HepG2 (cell line): ENCODE data around the gene TPX2. TPM values are rescaled to one million over a fixed set of nuclear protein-coding genes. Genes with fewer than 3 reads are reported as not detected.

Experiments used
- ARNT2 ChIP-seq: sonication (generic); formaldehyde crosslinking; IDR thresholded peaks from 2 replicates; pipeline ENCODE4 v1.8.0; 2022; ENCODE audit warnings: mild to moderate bottlenecking, low read depth, missing genetic modification reagents, moderate library complexity
- CEBPG ChIP-seq: IDR thresholded peaks from 2 replicates; pipeline ENCODE4 v1.6.1; 2016
- DMAP1 ChIP-seq: IDR thresholded peaks from 2 replicates; pipeline ENCODE4 v1.6.1; 2016
- EHMT2 ChIP-seq: fragments of 200-600 bp; sonication (generic); IDR thresholded peaks from 2 replicates; pipeline ENCODE4 v1.7.0; 2017; ENCODE audit warnings: antibody characterized with exemption, low read depth, low read length, borderline replicate concordance
- FOXJ3 ChIP-seq: sonication (generic); formaldehyde crosslinking; IDR thresholded peaks from 2 replicates; pipeline ENCODE4 v1.4.0; 2020; ENCODE audit warnings: missing genetic modification reagents, mild to moderate bottlenecking, borderline replicate concordance
- GABPA ChIP-seq, 2 experiments: IDR thresholded peaks; 2 replicates each; pipeline ENCODE4 v1.6.1; 2011 to 2016; ENCODE audit warnings: low read depth in 2 of 2, low read length in 1 of 2, missing biosample characterization in 1 of 2, missing genetic modification characterization in 1 of 2
- GATAD2A ChIP-seq: IDR thresholded peaks from 2 replicates; pipeline ENCODE4 v1.6.1; 2016
- MXD4 ChIP-seq: IDR thresholded peaks from 2 replicates; pipeline ENCODE4 v1.6.1; 2016; ENCODE audit warnings: mild to moderate bottlenecking, missing biosample characterization, missing genetic modification reagents
- NBN ChIP-seq: fragments of 450-650 bp; conservative IDR thresholded peaks from 2 replicates; pipeline ENCODE4 v1.6.1; 2017
- PAX8 ChIP-seq: sonication (generic); formaldehyde crosslinking; IDR thresholded peaks from 2 replicates; pipeline ENCODE4 v1.8.0; 2022; ENCODE audit warnings: mild to moderate bottlenecking, missing genetic modification reagents, borderline replicate concordance
- RAD51 ChIP-seq: fragments of 450-650 bp; IDR thresholded peaks from 2 replicates; pipeline ENCODE4 v1.6.1; 2016; ENCODE audit warnings: borderline replicate concordance
- ZFP36L1 ChIP-seq: sonication (generic); formaldehyde crosslinking; IDR thresholded peaks from 2 replicates; pipeline ENCODE4 v1.8.0; 2022; ENCODE audit warnings: mild to moderate bottlenecking, missing genetic modification reagents, moderate library complexity
- ZNF124 ChIP-seq: sonication (generic); formaldehyde crosslinking; IDR thresholded peaks from 2 replicates; pipeline ENCODE4 v1.4.0; 2020; ENCODE audit warnings: missing genetic modification reagents
- ZNF333 ChIP-seq: sonication (generic); formaldehyde crosslinking; IDR thresholded peaks from 2 replicates; pipeline ENCODE4 v1.4.0; 2020; ENCODE audit warnings: mild to moderate bottlenecking, missing genetic modification reagents, borderline replicate concordance
- ZNF354B ChIP-seq: sonication (generic); formaldehyde crosslinking; IDR thresholded peaks from 2 replicates; pipeline ENCODE4 v1.8.0; 2022; ENCODE audit warnings: mild to moderate bottlenecking, missing genetic modification reagents
- ZNF562 ChIP-seq: sonication (generic); formaldehyde crosslinking; IDR thresholded peaks from 2 replicates; pipeline ENCODE4 v1.8.0; 2022; ENCODE audit warnings: missing genetic modification reagents, borderline replicate concordance
- ZNF652 ChIP-seq: IDR thresholded peaks from 2 replicates; pipeline ENCODE4 v1.6.1; 2016; ENCODE audit warnings: low read depth, borderline replicate concordance
- ZNF749 ChIP-seq: sonication (generic); formaldehyde crosslinking; IDR thresholded peaks from 2 replicates; pipeline ENCODE4 v1.8.0; 2022; ENCODE audit warnings: mild to moderate bottlenecking, missing genetic modification reagents, moderate library complexity, borderline replicate concordance
- ZSCAN12 ChIP-seq: sonication (generic); formaldehyde crosslinking; IDR thresholded peaks from 2 replicates; pipeline ENCODE4 v1.9.0; 2021; ENCODE audit warnings: mild to moderate bottlenecking, missing genetic modification reagents
- polyA plus RNA-seq, 8 experiments: library from polyadenylated mRNA; depleted of rRNA in 3 of 8; stranded (reverse) in 7 of 8; unstranded in 1 of 8; fragments of >200 nt; fragmentation: Illumina TruSeq in 4 of 8; extraction: Trizol in 4 of 8; gene quantifications; 2 replicates each; pipeline versions ENCODE4 v1.2.1 to v1.2.3, GENCODE V29; 2011 to 2016; ENCODE audit warnings: low read depth in 4 of 8, missing spikeins in 1 of 8, mixed read lengths in 1 of 8; ENCODE audit not compliant: insufficient read depth in 1 of 8
- total RNA-seq, 5 experiments: library from RNA; depleted of rRNA; stranded (reverse); fragments of >200 nt; fragmentation: Illumina TruSeq; extraction: Trizol; gene quantifications; 2 replicates each; pipeline ENCODE4 v1.2.3, GENCODE V29; 2016; ENCODE audit warnings: low read depth in 1 of 5
- TF ChIP-seq, protein P1 (sequence below): sonication (generic); formaldehyde crosslinking; IDR thresholded peaks from 2 replicates; pipeline ENCODE4 v1.4.0; 2020; ENCODE audit warnings: missing genetic modification reagents
- TF ChIP-seq, protein P2 (sequence below): sonication (generic); formaldehyde crosslinking; IDR thresholded peaks from 2 replicates; pipeline ENCODE4 v1.8.0; 2022; ENCODE audit warnings: mild to moderate bottlenecking, missing genetic modification reagents, borderline replicate concordance
- TF ChIP-seq, protein P3 (sequence below): sonication (generic); formaldehyde crosslinking; IDR thresholded peaks from 2 replicates; pipeline ENCODE4 v1.5.1; 2020; ENCODE audit warnings: mild to moderate bottlenecking, missing genetic modification reagents, borderline replicate concordance
- TF ChIP-seq, protein P4 (sequence below): IDR thresholded peaks from 2 replicates; pipeline ENCODE4 v1.6.1; 2016; ENCODE audit warnings: missing genetic modification reagents, missing compliant biosample characterization

Gene TPX2
- total and polyA plus RNA-seq, 2 of the 13 experiments (the other 11 are each of a cell fraction or from before 2014, with no cell fraction given) = 34.3 to 124 TPM

DNA sequence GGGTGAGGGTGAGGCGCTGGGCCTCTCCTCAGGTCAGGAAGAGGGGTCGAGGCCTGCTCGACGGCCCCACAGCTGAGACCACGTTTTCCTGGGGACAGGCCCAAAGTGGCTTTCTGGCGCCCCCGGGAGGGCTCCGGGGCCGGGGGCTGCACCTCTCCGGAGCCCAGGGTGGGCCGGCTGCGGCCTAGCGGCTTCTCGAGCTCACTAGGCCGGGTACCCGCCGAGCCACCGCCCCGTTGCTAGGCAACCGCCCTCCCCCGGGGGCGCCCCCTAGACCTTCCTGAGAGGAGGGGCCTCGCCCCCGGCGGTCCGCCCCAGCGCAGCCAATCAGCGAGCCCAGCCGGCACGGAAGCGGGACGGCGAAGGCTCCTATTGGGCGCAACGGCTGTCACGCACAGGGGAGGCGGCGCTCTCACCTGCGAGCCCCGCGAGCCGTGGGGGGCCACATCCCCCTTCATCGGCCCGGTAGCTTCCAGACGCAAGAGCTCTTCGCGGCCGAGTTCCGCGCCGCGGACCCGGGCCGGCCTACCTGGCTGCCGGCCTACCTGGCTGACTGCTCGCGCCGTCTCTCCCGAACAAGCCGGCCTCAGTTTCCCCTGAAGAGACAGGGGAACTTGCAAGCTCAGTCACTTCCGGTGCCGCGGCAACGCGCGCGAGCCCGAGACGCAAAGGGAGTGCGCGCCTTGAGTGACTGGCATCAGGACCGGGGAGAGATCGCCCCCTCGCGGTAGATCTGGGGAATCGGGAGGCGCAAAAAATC, 15.6 kb upstream of the TPX2 start (continued):
- TF ChIP-seq FOXJ3 (CRISPR knock-in tag) (peak; percentile 44), GATAD2A (peak; percentile 87), ARNT2 (CRISPR knock-in tag) (peak; percentile 9; the same call in 1 of the 2 replicates), RAD51 (no peak), GABPA (IDR thresholded peaks at IDR 0.05; ENCODE audit: low read depth, low read length) (peak; percentile 66), GABPA (CRISPR knock-in tag; IDR thresholded peaks at IDR 0.05; ENCODE audit: low read depth) (peak; percentile 93), MXD4 (CRISPR knock-in tag) (peak; percentile 82), PAX8 (CRISPR knock-in tag) (peak; percentile 91; the same call in 1 of the 2 replicates), CEBPG (CRISPR knock-in tag) (peak; percentile 31), ZNF652 (CRISPR knock-in tag) (peak; percentile 35; the same call in 1 of the 2 replicates), ZNF333 (CRISPR knock-in tag) (peak; percentile 99), ZNF562 (CRISPR knock-in tag) (no peak), ZNF124 (CRISPR knock-in tag) (peak; percentile 95), NBN (no peak), ZFP36L1 (CRISPR knock-in tag) (0 out of 2 replicates have a peak, but pooled peaks have one; percentile 15), EHMT2 (no peak), ZNF354B (CRISPR knock-in tag) (peak; percentile 51), DMAP1 (CRISPR knock-in tag) (peak; percentile 94), ZSCAN12 (CRISPR knock-in tag) (peak; percentile 92), ZNF749 (CRISPR knock-in tag) (no peak; the same call in 1 of the 2 replicates)
- TF ChIP-seq, protein P1, sequence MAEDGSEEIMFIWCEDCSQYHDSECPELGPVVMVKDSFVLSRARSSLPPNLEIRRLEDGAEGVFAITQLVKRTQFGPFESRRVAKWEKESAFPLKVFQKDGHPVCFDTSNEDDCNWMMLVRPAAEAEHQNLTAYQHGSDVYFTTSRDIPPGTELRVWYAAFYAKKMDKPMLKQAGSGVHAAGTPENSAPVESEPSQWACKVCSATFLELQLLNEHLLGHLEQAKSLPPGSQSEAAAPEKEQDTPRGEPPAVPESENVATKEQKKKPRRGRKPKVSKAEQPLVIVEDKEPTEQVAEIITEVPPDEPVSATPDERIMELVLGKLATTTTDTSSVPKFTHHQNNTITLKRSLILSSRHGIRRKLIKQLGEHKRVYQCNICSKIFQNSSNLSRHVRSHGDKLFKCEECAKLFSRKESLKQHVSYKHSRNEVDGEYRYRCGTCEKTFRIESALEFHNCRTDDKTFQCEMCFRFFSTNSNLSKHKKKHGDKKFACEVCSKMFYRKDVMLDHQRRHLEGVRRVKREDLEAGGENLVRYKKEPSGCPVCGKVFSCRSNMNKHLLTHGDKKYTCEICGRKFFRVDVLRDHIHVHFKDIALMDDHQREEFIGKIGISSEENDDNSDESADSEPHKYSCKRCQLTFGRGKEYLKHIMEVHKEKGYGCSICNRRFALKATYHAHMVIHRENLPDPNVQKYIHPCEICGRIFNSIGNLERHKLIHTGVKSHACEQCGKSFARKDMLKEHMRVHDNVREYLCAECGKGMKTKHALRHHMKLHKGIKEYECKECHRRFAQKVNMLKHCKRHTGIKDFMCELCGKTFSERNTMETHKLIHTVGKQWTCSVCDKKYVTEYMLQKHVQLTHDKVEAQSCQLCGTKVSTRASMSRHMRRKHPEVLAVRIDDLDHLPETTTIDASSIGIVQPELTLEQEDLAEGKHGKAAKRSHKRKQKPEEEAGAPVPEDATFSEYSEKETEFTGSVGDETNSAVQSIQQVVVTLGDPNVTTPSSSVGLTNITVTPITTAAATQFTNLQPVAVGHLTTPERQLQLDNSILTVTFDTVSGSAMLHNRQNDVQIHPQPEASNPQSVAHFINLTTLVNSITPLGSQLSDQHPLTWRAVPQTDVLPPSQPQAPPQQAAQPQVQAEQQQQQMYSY (CRISPR knock-in tag) = peak; percentile 41; the same call in 1 of the 2 replicates
- TF ChIP-seq, protein P2, sequence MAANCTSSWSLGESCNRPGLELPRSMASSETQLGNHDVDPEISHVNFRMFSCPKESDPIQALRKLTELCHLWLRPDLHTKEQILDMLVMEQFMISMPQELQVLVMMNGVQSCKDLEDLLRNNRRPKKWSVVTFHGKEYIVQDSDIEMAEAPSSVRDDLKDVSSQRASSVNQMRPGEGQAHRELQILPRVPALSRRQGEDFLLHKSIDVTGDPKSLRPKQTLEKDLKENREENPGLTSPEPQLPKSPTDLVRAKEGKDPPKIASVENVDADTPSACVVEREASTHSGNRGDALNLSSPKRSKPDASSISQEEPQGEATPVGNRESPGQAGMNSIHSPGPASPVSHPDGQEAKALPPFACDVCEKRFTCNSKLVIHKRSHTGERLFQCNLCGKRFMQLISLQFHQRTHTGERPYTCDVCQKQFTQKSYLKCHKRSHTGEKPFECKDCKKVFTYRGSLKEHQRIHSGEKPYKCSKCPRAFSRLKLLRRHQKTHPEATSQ (CRISPR knock-in tag) = peak; percentile 91; the same call in 1 of the 2 replicates
- TF ChIP-seq, protein P3, sequence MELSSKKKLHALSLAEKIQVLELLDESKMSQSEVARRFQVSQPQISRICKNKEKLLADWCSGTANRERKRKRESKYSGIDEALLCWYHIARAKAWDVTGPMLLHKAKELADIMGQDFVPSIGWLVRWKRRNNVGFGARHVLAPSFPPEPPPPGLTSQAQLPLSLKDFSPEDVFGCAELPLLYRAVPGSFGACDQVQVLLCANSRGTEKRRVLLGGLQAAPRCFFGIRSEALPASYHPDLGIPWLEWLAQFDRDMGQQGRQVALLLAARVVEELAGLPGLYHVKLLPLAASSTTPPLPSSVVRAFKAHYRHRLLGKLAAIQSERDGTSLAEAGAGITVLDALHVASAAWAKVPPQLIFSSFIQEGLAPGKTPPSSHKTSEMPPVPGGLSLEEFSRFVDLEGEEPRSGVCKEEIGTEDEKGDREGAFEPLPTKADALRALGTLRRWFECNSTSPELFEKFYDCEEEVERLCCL = 0 out of 2 replicates have a peak, but pooled peaks have one; percentile 71
- TF ChIP-seq, protein P4, sequence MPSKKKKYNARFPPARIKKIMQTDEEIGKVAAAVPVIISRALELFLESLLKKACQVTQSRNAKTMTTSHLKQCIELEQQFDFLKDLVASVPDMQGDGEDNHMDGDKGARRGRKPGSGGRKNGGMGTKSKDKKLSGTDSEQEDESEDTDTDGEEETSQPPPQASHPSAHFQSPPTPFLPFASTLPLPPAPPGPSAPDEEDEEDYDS = peak; percentile 91
